Thyroid gland (tissue), 4 donors: ENCODE measurements around the gene PAM. TPM values are rescaled to one million over a fixed set of nuclear protein-coding genes. Genes with fewer than 3 reads are reported as not detected.
"Not testable (repeated sequence)": the region's sequence is repeated elsewhere in the genome, so short reads cannot be mapped to it uniquely, and the experiment has no call there.

Experiments
- DNase-seq, 2 donors: peaks; one replicate each; pipeline ENCODE4 v3.0.0-alpha.2; 2019
- H3K27ac ChIP-seq, 3 donors: fragments of 200-600 bp; sonication (generic); 1 replicate in 2 of 3; 2 replicates in 1 of 3; pipeline ENCODE4 v1.5.1; 2016 to 2019; ENCODE audit warnings: mild to moderate bottlenecking in 1 of 3, moderate library complexity in 1 of 3
- H3K27me3 ChIP-seq: fragments of 200-600 bp; sonication (generic); one replicate; pipeline ENCODE4 v1.5.1; 2019
- H3K36me3 ChIP-seq, 2 donors: fragments of 200-600 bp; sonication (generic); one replicate each; pipeline ENCODE4 v1.5.1; 2016 to 2019
- H3K4me1 ChIP-seq, 2 donors: fragments of 200-600 bp; sonication (generic); one replicate each; pipeline ENCODE4 v1.5.1; 2017 to 2019
- H3K4me3 ChIP-seq, 3 donors: fragments of 200-600 bp; sonication (generic); replicated peaks in 1 of 3; 1 replicate in 2 of 3; 2 replicates in 1 of 3; pipeline ENCODE4 v1.5.1; 2016; ENCODE audit warnings: mild to moderate bottlenecking in 1 of 3
- H3K9me3 ChIP-seq: fragments of 200-600 bp; sonication (generic); one replicate; pipeline ENCODE4 v1.5.1; 2017
- POLR2A ChIP-seq, 2 donors: fragments of 450-650 bp; IDR thresholded peaks; one replicate each; pipeline ENCODE4 v1.6.1; 2017; ENCODE audit warnings: antibody characterized with exemption in 2 of 2, mild to moderate bottlenecking in 2 of 2, moderate library complexity in 1 of 2
- WGBS, 2 donors: methylation state at CpG; one replicate each; pipeline ENCODE4 v1.1.5; 2017; 5-methylcytosine and 5-hydroxymethylcytosine counted together
- intact Hi-C: fragments of 100-400 bp; cut with DNase I; formaldehyde crosslinking; loops from one replicate; pipeline ENCODE4 v1.15.1; 2023
- total RNA-seq, 4 donors: library from RNA; depleted of rRNA; stranded (reverse); fragments of >200 nt; gene quantifications; one replicate each; pipeline ENCODE4 v1.2.3, GENCODE V29; 2016
- TF ChIP-seq, protein P1 (sequence below), 6 experiments: fragments of 200-600 bp in 3 of 6; fragments of 450-650 bp in 3 of 6; sonication (generic) in 3 of 6; IDR thresholded peaks; one replicate each; pipeline ENCODE4 v1.5.1; 2016 to 2019; ENCODE audit warnings: antibody characterized with exemption in 6 of 6, mild to moderate bottlenecking in 2 of 6, inconsistent platforms in 1 of 6, moderate library complexity in 1 of 6

PAM gene
- total RNA-seq, 4 donors from 2014 or later, result 175 to 250 (median 202) TPM

DNA sequence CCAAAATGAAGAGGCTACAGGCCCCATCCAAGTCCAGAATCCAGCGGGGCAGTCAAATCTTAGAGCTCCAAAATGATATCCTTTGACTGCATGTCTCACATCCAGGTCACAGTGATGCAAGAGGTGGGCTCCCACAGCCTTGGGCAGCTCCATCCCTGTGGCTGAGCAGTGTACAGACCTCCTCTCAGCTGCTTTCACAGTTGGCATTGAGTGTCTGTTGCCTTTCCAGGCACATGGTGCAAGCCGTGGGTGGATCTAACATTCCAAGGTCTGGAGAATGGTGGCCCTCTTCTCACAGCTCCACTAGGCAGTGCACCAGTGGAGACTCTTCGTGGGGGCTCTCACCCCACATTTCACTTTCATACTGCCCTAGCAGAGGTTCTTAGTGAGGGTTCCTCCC is 244.1 kb downstream of the PAM start:
- Histone ChIP-seq H3K9me3 (no peaks in the 10 kb centered on the region), H3K27me3 (no peaks in the 10 kb centered on the region), H3K27ac (no peak overlapping the region), H3K4me3 (no peak overlapping the region), H3K36me3 (no peaks in the 10 kb centered on the region), H3K4me1 (no peaks in the 10 kb centered on the region)
- TF ChIP-seq, protein P1, sequence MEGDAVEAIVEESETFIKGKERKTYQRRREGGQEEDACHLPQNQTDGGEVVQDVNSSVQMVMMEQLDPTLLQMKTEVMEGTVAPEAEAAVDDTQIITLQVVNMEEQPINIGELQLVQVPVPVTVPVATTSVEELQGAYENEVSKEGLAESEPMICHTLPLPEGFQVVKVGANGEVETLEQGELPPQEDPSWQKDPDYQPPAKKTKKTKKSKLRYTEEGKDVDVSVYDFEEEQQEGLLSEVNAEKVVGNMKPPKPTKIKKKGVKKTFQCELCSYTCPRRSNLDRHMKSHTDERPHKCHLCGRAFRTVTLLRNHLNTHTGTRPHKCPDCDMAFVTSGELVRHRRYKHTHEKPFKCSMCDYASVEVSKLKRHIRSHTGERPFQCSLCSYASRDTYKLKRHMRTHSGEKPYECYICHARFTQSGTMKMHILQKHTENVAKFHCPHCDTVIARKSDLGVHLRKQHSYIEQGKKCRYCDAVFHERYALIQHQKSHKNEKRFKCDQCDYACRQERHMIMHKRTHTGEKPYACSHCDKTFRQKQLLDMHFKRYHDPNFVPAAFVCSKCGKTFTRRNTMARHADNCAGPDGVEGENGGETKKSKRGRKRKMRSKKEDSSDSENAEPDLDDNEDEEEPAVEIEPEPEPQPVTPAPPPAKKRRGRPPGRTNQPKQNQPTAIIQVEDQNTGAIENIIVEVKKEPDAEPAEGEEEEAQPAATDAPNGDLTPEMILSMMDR (IDR thresholded peaks at IDR 0.05), result no peak
- TF ChIP-seq POLR2A (IDR thresholded peaks at IDR 0.05), result no peak
- DNase-seq, result no peak
- 96 to 100% methylated on average over 3 of the region's 3 CpGs for WGBS, 2 donors
- intact Hi-C loops, result no loop called here

DNA sequence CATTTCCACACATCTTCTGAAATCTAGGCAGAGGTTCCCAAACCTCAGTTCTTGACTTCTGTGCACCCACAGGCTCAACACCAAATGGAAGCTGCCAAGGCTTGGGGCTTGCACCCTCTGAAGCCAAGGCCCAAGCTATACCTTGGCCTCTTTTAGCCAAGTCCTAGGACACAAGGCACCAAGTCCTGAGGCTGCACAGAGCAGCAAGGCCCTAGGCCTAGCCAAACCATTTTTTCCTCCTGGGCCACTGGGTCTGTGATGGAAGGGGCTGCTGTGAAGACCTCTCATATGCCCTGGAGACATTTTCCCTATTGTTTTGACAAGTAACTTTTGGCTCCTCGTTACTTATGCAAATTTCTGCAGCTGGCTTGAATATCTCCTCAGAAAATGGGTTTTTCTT is 244.5 kb downstream of the PAM start:
- H3K9me3 ChIP-seq, DNase-seq, H3K4me3 ChIP-seq, H3K36me3 ChIP-seq, H3K27ac ChIP-seq, H3K27me3 ChIP-seq, intact Hi-C loops, H3K4me1 ChIP-seq: not testable (repeated sequence)
- WGBS, 2 donors, result 86 to 94% methylated on average over 1 of the region's 1 CpG

DNA sequence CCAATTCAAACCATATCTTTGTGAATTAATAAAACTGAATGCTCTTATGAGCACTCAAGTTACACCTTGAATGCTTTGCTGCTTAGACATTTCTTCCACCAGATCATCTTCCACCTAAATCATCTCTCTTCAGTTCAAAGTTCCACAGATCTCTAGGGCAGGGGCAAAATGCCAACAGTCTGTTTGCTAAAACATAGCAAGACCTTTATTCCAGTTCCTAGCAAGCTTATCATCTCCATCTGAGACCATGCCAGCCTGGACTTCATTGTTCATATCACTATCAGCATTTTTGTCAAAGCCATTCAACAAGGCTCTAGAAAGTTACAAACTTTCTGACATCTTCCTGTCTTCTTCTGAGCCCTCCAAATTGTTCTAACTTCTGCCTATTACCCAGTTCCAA is 245.0 kb downstream of the PAM start:
- H3K4me1 ChIP-seq, result no peaks in the 10 kb centered on the region
- H3K27ac ChIP-seq, result no peak overlapping the region
- H3K9me3 ChIP-seq, result no peaks in the 10 kb centered on the region
- H3K27me3 ChIP-seq, result no peaks in the 10 kb centered on the region
- intact Hi-C loops, result no loop called here
- no peak for DNase-seq
- H3K36me3 ChIP-seq, result no peaks in the 10 kb centered on the region
- TF ChIP-seq, protein P1 (IDR thresholded peaks at IDR 0.05), result no peak
- TF ChIP-seq POLR2A (IDR thresholded peaks at IDR 0.05), result no peak
- H3K4me3 ChIP-seq, result no peak overlapping the region

GRCh38 chr5:103003872-103004271 is 248.8 kb downstream of the PAM start:
- TF ChIP-seq POLR2A (IDR thresholded peaks at IDR 0.05), result no peak
- TF ChIP-seq, protein P1 (IDR thresholded peaks at IDR 0.05), result no peak
- no peaks in the 10 kb centered on the region for H3K36me3 ChIP-seq
- WGBS, 2 donors, result 82% methylated on average over 4 of the region's 4 CpGs
- no peaks in the 10 kb centered on the region for H3K9me3 ChIP-seq
- no peak overlapping the region for H3K4me3 ChIP-seq
- H3K4me1 ChIP-seq, result no peaks in the 10 kb centered on the region
- intact Hi-C loops, result no loop called here
- no peak overlapping the region for H3K27ac ChIP-seq
- H3K27me3 ChIP-seq, result no peaks in the 10 kb centered on the region
- DNase-seq, result no peak

DNA sequence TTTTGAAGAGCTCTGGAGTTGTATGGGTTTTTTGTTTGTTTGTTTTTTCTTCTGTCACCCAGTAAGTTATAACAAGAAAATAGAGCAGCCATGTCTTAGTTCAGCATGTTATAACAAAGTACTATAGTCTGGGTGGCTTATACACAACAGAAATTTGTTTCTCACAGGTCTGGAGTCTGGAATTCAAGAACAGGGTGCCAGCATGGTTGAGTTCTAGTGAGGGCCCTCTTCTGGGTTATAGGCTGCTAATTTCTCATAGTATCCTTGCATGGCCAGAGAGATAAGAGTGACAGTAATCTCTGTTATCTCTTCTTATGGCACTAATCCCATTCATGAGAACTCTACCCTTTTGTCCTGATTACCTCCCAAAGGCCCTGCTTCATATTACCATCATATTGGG is 250.2 kb downstream of the PAM start:
- Histone ChIP-seq H3K4me1 (peaks cover 0 to 5% of the 10 kb centered on the region in 2 donors), H3K9me3 (no peaks in the 10 kb centered on the region), H3K4me3 (no peak overlapping the region), H3K27ac (no peak overlapping the region), H3K27me3 (no peaks in the 10 kb centered on the region), H3K36me3 (no peaks in the 10 kb centered on the region)
- DNase-seq, result no peak
- intact Hi-C loops, result no loop called here
- TF ChIP-seq POLR2A (IDR thresholded peaks at IDR 0.05), result no peak
- TF ChIP-seq, protein P1 (IDR thresholded peaks at IDR 0.05), result no peak

DNA sequence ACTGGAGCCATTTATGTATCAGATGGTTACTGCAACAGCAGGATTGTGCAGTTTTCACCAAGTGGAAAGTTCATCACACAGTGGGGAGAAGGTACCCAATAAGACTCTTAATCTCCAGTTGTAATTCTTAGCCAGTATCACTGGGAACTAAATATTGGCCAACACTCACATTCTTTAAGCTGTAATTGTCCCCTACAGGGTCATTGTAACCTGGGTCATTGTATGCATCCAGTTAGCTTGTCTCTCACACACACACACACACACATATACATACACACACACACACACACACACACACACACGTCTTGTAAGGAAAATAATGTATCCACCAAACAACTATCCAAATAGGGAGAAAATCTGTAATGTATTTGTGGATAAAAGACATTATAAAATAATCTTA is 251.8 kb downstream of the PAM start:
- DNase-seq, result no peak
- Histone ChIP-seq H3K36me3 (no peaks in the 10 kb centered on the region), H3K9me3 (no peaks in the 10 kb centered on the region), H3K27ac (no peak overlapping the region), H3K4me3 (no peak overlapping the region), H3K27me3 (no peaks in the 10 kb centered on the region), H3K4me1 (peaks cover 4 to 5% of the 10 kb centered on the region in 2 donors)
- 84 to 91% methylated on average over 1 of the region's 1 CpG for WGBS, 2 donors
- TF ChIP-seq POLR2A (IDR thresholded peaks at IDR 0.05), result no peak
- intact Hi-C loops, result no loop called here
